ENCODE data around the gene NOBOX.
"Not testable (repeated sequence)": the region's sequence is repeated elsewhere in the genome, so short reads cannot be mapped to it uniquely, and the experiment has no call there.

DNA sequence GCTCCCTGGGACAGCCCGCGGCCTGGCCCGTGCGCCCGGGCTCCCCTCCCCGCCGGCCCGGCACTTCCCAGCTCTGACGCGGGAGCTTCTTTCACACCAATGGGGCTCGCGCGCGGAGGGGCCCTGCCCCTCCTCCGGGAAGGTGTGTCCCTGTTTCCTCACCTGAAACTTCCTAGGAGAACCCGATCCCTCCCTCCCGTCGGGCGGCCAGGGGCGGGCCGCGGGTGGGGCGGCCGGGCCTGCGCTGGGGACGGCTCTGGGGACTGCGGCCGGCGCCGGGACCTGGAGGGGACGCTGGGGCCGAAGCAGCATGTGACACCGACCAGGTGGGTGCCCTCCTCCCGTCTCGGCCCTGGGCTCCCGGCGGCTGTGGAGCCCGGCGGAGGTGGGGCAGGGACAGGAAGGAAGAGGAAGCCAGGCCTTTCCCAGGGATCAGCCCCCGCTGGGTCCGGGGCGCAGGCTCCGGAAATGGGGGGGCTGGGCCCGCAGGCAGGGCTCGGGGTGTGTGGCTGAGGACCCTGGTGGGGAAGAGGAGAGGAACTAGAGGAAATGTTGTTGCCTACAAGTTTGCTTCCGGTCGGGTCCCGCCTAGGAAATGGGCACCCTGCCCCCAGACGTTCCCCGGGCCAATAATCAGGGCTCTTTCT lies 48.2 kb downstream of the NOBOX start, which contains the start of gene ARHGEF5:
- not testable (repeated sequence) for TF ChIP-seq CTCF (IDR thresholded peaks at IDR 0.05; ENCODE audit: low read length); EZH2 (IDR thresholded peaks at IDR 0.05; ENCODE audit: borderline replicate concordance, low read length)
